Right lobe of liver (tissue), 4 donors: Measurements from ENCODE around the gene ADAMTSL5.

Source experiments
- CTCF ChIP-seq, 4 donors: fragments of 200-600 bp in 3 of 4; fragments of 450-650 bp in 1 of 4; IDR thresholded peaks; one replicate each; pipeline versions ENCODE4 v1.5.1 to v1.8.0; 2016 to 2022; ENCODE audit warnings: antibody characterized with exemption in 4 of 4, mild to moderate bottlenecking in 2 of 4
- POLR2A ChIP-seq: fragments of 450-650 bp; IDR thresholded peaks from one replicate; pipeline ENCODE4 v1.6.1; 2017; ENCODE audit warnings: antibody characterized with exemption, mild to moderate bottlenecking
- donor health status: DM: no; HTN: no; CAD: no.
- donor health status: DM: no; HTN: no; CAD: no.
- donor health status: DM: no; HTN: yes; CAD: no.

- TF ChIP-seq CTCF (IDR thresholded peaks at IDR 0.05) = no peak
- no peak for TF ChIP-seq POLR2A
Observed at GRCh38 chr19:1491849-1492170, 21.0 kb downstream of the ADAMTSL5 start.
